Astrocyte (in vitro differentiated cells and primary cell): ENCODE results near the gene MTFP1. TPM values are rescaled to one million over a fixed set of nuclear protein-coding genes. Genes with fewer than 3 reads are reported as not detected.
"Not testable (repeated sequence)": the region's sequence is repeated elsewhere in the genome, so short reads cannot be mapped to it uniquely, and the experiment has no call there.

ENCODE experiments used
- DNase-seq: peaks from one replicate; pipeline ENCODE4 v3.0.0-alpha.2; 2010; ENCODE audit warnings: low read depth
- FAIRE-seq: peaks from 2 replicates; lab custom pipeline; 2011; peaks lifted over from hg19 to GRCh38; lab: Jason Lieb, UNC
- H2AFZ ChIP-seq: 2 replicates; pipeline ENCODE4 v1.6.0; 2012; ENCODE audit warnings: low read depth, low read length, inconsistent platforms
- H3K27ac ChIP-seq: 2 replicates; pipeline ENCODE4 v1.5.1; 2011; ENCODE audit warnings: low read depth, low read length, inconsistent platforms
- H3K27me3 ChIP-seq: 2 replicates; pipeline ENCODE4 v1.6.0; 2011; ENCODE audit warnings: low read length, inconsistent platforms; ENCODE audit not compliant: insufficient read depth
- H3K36me3 ChIP-seq: 2 replicates; pipeline ENCODE4 v1.5.1; 2011; ENCODE audit warnings: low read length, inconsistent platforms; ENCODE audit not compliant: insufficient read depth
- H3K4me1 ChIP-seq: 2 replicates; pipeline ENCODE4 v1.5.1; 2011; ENCODE audit warnings: low read length, inconsistent platforms; ENCODE audit not compliant: insufficient read depth
- H3K4me2 ChIP-seq: 2 replicates; pipeline ENCODE4 v1.6.0; 2012; ENCODE audit warnings: low read length, inconsistent platforms
- H3K4me3 ChIP-seq: 2 replicates; pipeline ENCODE4 v1.5.1; 2011; ENCODE audit warnings: low read depth, mild to moderate bottlenecking, low read length, inconsistent platforms; ENCODE audit not compliant: insufficient read depth
- H3K79me2 ChIP-seq: 2 replicates; pipeline ENCODE4 v1.6.0; 2012; ENCODE audit warnings: mild to moderate bottlenecking, low read length, inconsistent platforms; ENCODE audit not compliant: insufficient read depth
- H3K9ac ChIP-seq: 2 replicates; pipeline ENCODE4 v1.6.0; 2012; ENCODE audit warnings: mild to moderate bottlenecking, low read length, inconsistent platforms
- H3K9me3 ChIP-seq: 2 replicates; pipeline ENCODE4 v1.5.1; 2012; ENCODE audit warnings: low read depth, mild to moderate bottlenecking, low read length, inconsistent platforms; ENCODE audit not compliant: insufficient read depth
- H4K20me1 ChIP-seq: 2 replicates; pipeline ENCODE4 v1.6.0; 2012; ENCODE audit warnings: low read length, inconsistent platforms; ENCODE audit not compliant: insufficient read depth
- H3K27ac Mint-ChIP-seq: one replicate; pipeline ENCODE4 v1.8.0; 2021; ENCODE audit warnings: mild to moderate bottlenecking, mixed read lengths; ENCODE audit not compliant: unreplicated experiment
- H3K27me3 Mint-ChIP-seq: one replicate; pipeline ENCODE4 v1.8.0; 2021; ENCODE audit warnings: low read depth, mixed read lengths; ENCODE audit not compliant: unreplicated experiment
- H3K36me3 Mint-ChIP-seq: one replicate; pipeline ENCODE4 v1.8.0; 2021; ENCODE audit warnings: low read depth, mixed read lengths; ENCODE audit not compliant: unreplicated experiment
- H3K4me1 Mint-ChIP-seq: one replicate; pipeline ENCODE4 v1.8.0; 2021; ENCODE audit warnings: low read depth, mixed read lengths; ENCODE audit not compliant: unreplicated experiment
- H3K4me3 Mint-ChIP-seq: one replicate; pipeline ENCODE4 v1.8.0; 2021; ENCODE audit warnings: mild to moderate bottlenecking, moderate library complexity, mixed read lengths; ENCODE audit not compliant: unreplicated experiment
- H3K9me3 Mint-ChIP-seq: one replicate; pipeline ENCODE4 v1.8.0; 2021; ENCODE audit warnings: mild to moderate bottlenecking, mixed read lengths; ENCODE audit not compliant: unreplicated experiment
- CTCF ChIP-seq: IDR thresholded peaks from 2 replicates; pipeline ENCODE4 v1.5.1; 2011; ENCODE audit warnings: low read depth, mild to moderate bottlenecking, inconsistent platforms, low read length, moderate library complexity; ENCODE audit not compliant: insufficient read depth
- EZH2 ChIP-seq: IDR thresholded peaks from 2 replicates; pipeline ENCODE4 v1.6.1; 2012; ENCODE audit warnings: mild to moderate bottlenecking, low read length, inconsistent platforms; ENCODE audit not compliant: insufficient read depth
- total RNA-seq: library from RNA; stranded (reverse); gene quantifications from 2 replicates; pipeline ENCODE4 v1.2.1, GENCODE V29; 2021

Gene MTFP1
- total RNA-seq, 1 donor from 2014 or later, result 13.0 TPM

DNA sequence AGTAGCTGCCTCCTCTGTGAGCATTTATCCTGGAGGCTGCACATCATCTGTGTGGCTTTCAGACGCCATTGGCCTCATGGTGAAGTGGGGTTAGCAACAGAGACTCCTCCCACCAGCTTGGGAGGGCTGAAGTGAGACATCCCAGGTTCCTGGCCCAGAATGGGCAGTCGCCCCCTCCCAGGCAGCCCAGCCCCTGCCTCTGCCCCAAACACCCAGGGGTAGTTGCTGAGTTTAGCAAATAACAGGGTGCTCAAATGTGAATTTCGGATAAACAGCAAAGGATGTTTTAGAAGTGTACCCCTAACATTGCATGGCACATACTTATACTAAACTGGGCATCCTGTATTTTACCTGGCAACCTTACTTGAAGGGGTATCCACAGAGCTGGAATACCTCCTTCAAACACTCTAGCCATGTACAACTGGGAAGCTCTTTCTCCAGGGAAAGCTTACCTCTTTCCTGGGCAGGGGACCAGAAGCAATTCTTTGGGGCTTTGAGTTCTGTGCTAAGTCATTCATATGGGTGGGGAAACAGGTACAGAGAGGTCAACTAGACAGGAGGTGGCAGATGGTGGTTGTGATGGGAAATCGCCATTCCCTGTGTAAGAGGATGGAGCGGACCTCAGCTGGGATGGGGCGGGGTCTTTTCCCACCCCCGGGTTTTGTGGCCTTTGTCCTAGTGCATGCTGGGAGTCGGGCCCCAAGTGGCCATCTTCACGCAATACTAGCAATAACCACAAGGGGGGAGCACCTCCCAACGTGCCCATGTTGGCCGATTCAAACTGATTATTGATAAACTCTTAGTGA, 19.3 kb downstream of the MTFP1 start:
- FAIRE-seq (no peak), DNase-seq (no peak)
- Mint-ChIP-seq H3K27ac (peak overlapping the region; percentile 41), H3K4me3 (no peak overlapping the region), H3K4me1 (peaks cover 9% of the 10 kb centered on the region), H3K9me3 (no peaks in the 10 kb centered on the region), H3K36me3 (no peaks in the 10 kb centered on the region), H3K27me3 (peaks cover 7% of the 10 kb centered on the region)
- H3K9ac ChIP-seq, result peak overlapping the region; percentile 48
- H3K4me2 ChIP-seq, result peak overlapping the region; percentile 58
- H3K4me3 ChIP-seq, result no peak overlapping the region
- no peaks in the 10 kb centered on the region for H3K36me3 ChIP-seq
- H3K79me2 ChIP-seq, result no peaks in the 10 kb centered on the region
- H3K9me3 ChIP-seq, result no peaks in the 10 kb centered on the region
- TF ChIP-seq CTCF (peak; percentile 68), EZH2 (no peak)
- H3K4me1 ChIP-seq, result peaks cover 8% of the 10 kb centered on the region
- H3K27ac ChIP-seq, result no peak overlapping the region
- peaks cover 4% of the 10 kb centered on the region for H3K27me3 ChIP-seq
- no peaks in the 10 kb centered on the region for H4K20me1 ChIP-seq
- H2AFZ ChIP-seq, result peak overlapping the region; percentile 39

DNA sequence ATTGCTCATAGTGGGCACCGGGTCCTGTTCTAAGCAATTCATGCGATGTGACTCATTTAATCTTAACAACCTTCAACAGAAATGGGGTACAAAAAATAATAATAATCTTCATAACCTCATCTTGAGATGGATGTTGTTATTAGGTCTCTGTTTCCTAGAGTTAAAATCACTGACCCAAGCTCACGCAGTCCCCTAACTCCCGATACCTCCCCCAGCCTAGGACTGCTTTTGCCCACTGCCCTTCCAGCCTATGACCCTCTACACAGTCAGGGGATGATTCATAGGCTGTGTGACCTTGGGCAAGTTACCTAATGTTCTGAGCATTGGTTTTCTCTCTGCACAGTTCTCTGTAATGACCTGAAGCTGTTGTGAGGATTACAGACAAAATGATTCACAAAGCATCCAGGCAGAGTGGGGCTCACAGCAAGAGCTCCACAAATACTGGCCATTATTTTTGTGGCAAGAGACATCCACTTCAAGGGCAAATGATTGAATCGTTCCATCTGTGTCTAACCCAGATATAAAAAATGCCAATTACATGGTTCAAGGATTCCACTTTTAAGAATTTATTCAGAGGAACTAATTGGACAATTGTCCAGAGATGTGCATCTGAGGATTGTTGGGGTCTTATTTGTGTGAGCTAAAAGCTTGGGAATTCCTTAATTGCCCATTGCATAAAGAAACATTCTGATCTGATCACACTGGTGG, 20.0 kb downstream of the MTFP1 start:
- H3K27me3 ChIP-seq, result peaks cover 2% of the 10 kb centered on the region
- TF ChIP-seq EZH2 (no peak), CTCF (no peak)
- no peaks in the 10 kb centered on the region for H4K20me1 ChIP-seq
- H3K4me1 Mint-ChIP-seq, result peaks cover 9% of the 10 kb centered on the region
- H3K4me1 ChIP-seq, result peaks cover 8% of the 10 kb centered on the region
- H3K4me3 ChIP-seq, result no peak overlapping the region
- no peaks in the 10 kb centered on the region for H3K79me2 ChIP-seq
- H3K36me3 ChIP-seq, result no peaks in the 10 kb centered on the region
- no peak for DNase-seq
- H3K36me3 Mint-ChIP-seq, result no peaks in the 10 kb centered on the region
- H2AFZ ChIP-seq, result peak overlapping the region; percentile 31
- H3K4me2 ChIP-seq, result peak overlapping the region; percentile 58
- H3K4me3 Mint-ChIP-seq, result no peak overlapping the region
- no peaks in the 10 kb centered on the region for H3K9me3 Mint-ChIP-seq
- H3K9me3 ChIP-seq, result no peaks in the 10 kb centered on the region
- H3K27ac Mint-ChIP-seq, result no peak overlapping the region
- peaks cover 7% of the 10 kb centered on the region for H3K27me3 Mint-ChIP-seq
- FAIRE-seq, result no peak
- no peak overlapping the region for H3K9ac ChIP-seq
- no peak overlapping the region for H3K27ac ChIP-seq

DNA sequence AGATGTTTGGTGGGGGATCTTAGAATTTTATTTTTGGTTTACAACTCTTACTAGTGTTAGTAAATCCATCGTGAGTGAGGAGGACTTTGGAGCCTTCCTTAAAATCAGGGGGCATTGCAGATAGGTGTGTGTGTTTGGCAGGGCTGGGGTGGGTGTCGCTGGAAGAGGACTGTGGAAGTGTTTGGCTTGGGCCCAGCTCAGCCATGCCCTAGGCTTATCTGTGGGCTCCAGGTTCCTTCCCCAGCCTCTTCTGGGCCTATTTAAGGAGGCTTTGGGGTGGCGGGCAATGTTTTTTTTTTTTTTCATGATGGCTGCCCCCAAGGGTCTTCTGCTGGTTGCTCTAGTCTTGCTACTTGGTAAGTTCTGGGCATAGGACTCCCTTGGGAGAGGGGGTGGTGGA, 22.1 kb downstream of the MTFP1 start:
- FAIRE-seq, result no peak
- H3K27ac ChIP-seq, result no peak overlapping the region
- H3K4me2 ChIP-seq, result no peak overlapping the region
- no peak for DNase-seq
- no peak overlapping the region for H3K27ac Mint-ChIP-seq
- TF ChIP-seq EZH2, result no peak
- no peak for TF ChIP-seq CTCF
- H3K27me3 Mint-ChIP-seq, result peaks cover 9% of the 10 kb centered on the region
- no peaks in the 10 kb centered on the region for H3K27me3 ChIP-seq
- no peak overlapping the region for H2AFZ ChIP-seq
- no peak overlapping the region for H3K4me3 Mint-ChIP-seq
- H3K4me3 ChIP-seq, result no peak overlapping the region
- H3K4me1 Mint-ChIP-seq, result peaks cover 5% of the 10 kb centered on the region
- H3K9me3 Mint-ChIP-seq, result no peaks in the 10 kb centered on the region
- no peak overlapping the region for H3K9ac ChIP-seq
- H3K9me3 ChIP-seq, result no peaks in the 10 kb centered on the region
- H4K20me1 ChIP-seq, result no peaks in the 10 kb centered on the region
- H3K4me1 ChIP-seq, result peaks cover 5% of the 10 kb centered on the region
- H3K79me2 ChIP-seq, result no peaks in the 10 kb centered on the region
- H3K36me3 Mint-ChIP-seq, result no peaks in the 10 kb centered on the region
- no peaks in the 10 kb centered on the region for H3K36me3 ChIP-seq

GRCh38 chr22:30451488-30451887, 25.9 kb downstream of the MTFP1 start:
- H3K79me2 ChIP-seq, H3K36me3 ChIP-seq, H2AFZ ChIP-seq, H3K27ac Mint-ChIP-seq, H3K36me3 Mint-ChIP-seq, H3K9me3 ChIP-seq, H3K27ac ChIP-seq, H3K4me1 Mint-ChIP-seq, H3K4me2 ChIP-seq, H3K4me1 ChIP-seq, H3K4me3 ChIP-seq, H3K4me3 Mint-ChIP-seq, H3K9me3 Mint-ChIP-seq, H3K27me3 ChIP-seq, H3K9ac ChIP-seq, H4K20me1 ChIP-seq, FAIRE-seq, DNase-seq: not testable (repeated sequence)
- H3K27me3 Mint-ChIP-seq, result peaks cover 12% of the 10 kb centered on the region
